HAP-1 (cell line): Measurements from ENCODE around the gene VAC14.

Experiments used
- DNase-seq, 2 experiments: peaks; one replicate each; pipeline ENCODE4 v3.0.0-alpha.2; 2016 to 2020; ENCODE audit warnings: low spot score in 2 of 2
- H3K27me3 ChIP-seq: fragments of 250-450 bp; sonication (Bioruptor Pico); 2 replicates; pipeline ENCODE4 v1.5.1; 2020; ENCODE audit warnings: low read depth, mild to moderate bottlenecking, moderate library complexity
- H3K36me3 ChIP-seq: fragments of 250-450 bp; sonication (Bioruptor Pico); replicated peaks from 2 replicates; pipeline ENCODE4 v1.5.1; 2020; ENCODE audit warnings: mild to moderate bottlenecking
- H3K4me1 ChIP-seq: fragments of 250-450 bp; sonication (Bioruptor Pico); 2 replicates; pipeline ENCODE4 v1.5.1; 2020; ENCODE audit warnings: mild to moderate bottlenecking
- H3K4me3 ChIP-seq: fragments of 250-450 bp; sonication (Bioruptor Pico); 2 replicates; pipeline ENCODE4 v1.5.1; 2020; ENCODE audit warnings: mild to moderate bottlenecking, moderate library complexity
- H3K9me3 ChIP-seq: fragments of 250-450 bp; sonication (Bioruptor Pico); 2 replicates; pipeline ENCODE4 v1.5.1; 2020; ENCODE audit warnings: mild to moderate bottlenecking, moderate library complexity
- in situ Hi-C: fragments of 300-500 bp; cut with MboI; formaldehyde crosslinking; loops from 3 replicates; pipeline ENCODE4 v1.14.3; 2020; ENCODE audit warnings: low sequenced_read_pairs, inconsistent platforms, mixed read lengths

VAC14 gene

DNA sequence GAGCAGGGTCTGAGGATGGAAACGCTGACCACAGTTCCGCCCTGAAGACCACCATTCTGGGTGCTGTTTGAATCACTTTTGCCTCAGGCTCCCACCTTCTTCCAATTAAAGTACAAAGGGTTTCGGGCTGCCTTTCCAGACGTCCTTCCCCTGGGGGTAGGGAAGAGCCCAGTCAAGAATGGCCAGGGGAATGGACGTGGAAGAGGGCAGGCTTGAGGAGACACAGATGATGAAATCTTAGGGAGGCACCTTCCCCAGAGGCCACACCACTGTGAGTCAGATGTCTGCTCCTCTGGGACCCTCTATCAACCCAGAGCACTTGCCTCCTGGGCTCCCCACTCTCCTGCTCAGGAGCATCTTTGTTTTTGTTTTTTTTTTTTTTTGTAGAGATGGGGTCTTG lies 87.6 kb downstream of the VAC14 start:
- in situ Hi-C loops = no loop called here
- Histone ChIP-seq H3K27me3 (no peaks in the 10 kb centered on the region), H3K4me1 (peaks cover 11% of the 10 kb centered on the region), H3K4me3 (no peak overlapping the region), H3K36me3 (no peaks in the 10 kb centered on the region), H3K9me3 (no peaks in the 10 kb centered on the region)
- DNase-seq = no peak

DNA sequence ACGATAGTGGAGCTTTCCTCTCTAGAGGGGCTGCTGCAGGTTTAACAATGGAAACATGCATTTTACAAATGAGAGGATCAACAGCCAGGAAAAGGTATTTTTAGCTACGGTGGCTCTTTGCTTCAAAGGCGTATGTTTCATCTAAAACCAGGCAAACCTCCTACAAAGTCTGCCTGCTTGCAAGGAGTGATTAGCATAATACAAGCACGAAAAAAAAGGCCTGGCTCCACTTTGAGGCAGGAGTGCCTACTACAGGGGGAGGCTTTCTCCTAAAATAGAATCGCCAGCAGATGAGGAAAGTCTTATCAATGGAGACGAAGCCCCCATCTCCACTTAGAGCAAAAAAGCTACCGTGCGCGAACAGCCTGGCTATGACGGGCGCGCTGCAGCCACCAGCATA lies 88.0 kb downstream of the VAC14 start:
- Histone ChIP-seq H3K4me3 (no peak overlapping the region), H3K4me1 (peaks cover 11% of the 10 kb centered on the region), H3K36me3 (no peaks in the 10 kb centered on the region; the same call in 1 of the 2 replicates), H3K27me3 (no peaks in the 10 kb centered on the region), H3K9me3 (no peaks in the 10 kb centered on the region)
- in situ Hi-C loops = no loop called here
- peak; percentile 54 to 68 for DNase-seq

DNA sequence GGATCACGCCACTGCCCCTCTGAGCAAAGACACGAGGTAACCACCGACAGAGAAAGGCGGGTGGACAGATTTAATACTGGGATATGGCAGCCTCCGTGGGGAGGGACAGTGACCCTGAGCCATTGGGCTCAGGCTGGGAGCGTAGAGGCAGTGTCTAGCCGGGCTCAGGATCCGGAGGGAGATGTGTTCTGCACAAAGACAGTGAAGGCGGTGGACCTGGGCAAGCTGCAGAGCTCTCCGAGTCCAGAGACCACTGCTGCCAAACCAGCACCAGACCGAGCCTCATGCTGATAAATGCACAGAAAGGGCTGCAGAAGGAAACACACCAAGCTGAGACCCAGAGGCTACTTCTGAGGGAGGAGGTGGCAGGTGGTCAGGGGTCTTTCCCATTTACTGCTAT lies 88.6 kb downstream of the VAC14 start:
- H3K4me3 ChIP-seq = no peak overlapping the region
- in situ Hi-C loops = no loop called here
- H3K27me3 ChIP-seq = no peaks in the 10 kb centered on the region
- H3K36me3 ChIP-seq = no peaks in the 10 kb centered on the region; the same call in 1 of the 2 replicates
- DNase-seq = no peak
- H3K4me1 ChIP-seq = peaks cover 11% of the 10 kb centered on the region
- H3K9me3 ChIP-seq = no peaks in the 10 kb centered on the region

DNA sequence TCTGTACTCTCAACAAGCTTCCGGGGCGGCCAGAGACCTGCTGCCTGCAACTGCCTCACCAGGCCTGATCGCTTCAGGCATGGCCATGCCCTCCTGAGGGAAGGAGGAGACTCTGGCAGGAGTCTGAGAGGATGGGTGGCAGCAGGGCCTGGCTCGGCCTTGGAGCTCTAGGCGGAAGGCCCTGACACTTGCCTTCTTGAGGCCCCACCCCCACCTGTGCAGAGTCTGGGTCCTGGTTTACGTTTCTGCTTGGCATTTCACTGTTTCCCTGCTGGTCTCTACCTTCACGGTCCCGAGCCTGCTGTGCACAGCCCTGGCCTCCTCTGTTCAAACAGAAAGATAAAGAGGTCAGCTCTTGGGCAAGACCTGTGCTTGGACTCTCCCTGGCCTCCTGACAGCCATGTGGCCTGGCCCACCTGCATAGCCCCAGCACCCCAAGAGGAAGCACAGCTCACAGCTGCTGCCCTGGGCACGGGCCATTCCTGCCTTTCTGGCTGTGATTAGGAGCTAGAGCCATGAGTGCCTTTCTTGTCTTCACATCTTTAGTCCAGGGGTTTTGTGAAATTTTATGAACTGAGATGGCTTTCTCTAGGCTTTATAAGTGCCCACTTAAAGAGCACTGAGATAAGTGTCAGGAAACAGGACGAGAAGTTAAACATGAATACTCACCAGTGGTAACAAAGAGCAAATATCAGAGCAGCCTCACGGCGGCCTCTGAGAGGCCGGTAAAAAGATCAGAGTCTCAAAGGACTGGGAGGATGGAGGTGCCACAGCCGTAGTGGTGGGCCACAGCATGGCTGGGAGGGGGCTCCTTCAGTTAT lies 89.5 kb downstream of the VAC14 start:
- in situ Hi-C loops = no loop called here
- Histone ChIP-seq H3K27me3 (no peaks in the 10 kb centered on the region), H3K4me1 (peaks cover 11% of the 10 kb centered on the region), H3K9me3 (no peaks in the 10 kb centered on the region), H3K4me3 (no peak overlapping the region), H3K36me3 (no peaks in the 10 kb centered on the region; the same call in 1 of the 2 replicates)
- no peak for DNase-seq

DNA sequence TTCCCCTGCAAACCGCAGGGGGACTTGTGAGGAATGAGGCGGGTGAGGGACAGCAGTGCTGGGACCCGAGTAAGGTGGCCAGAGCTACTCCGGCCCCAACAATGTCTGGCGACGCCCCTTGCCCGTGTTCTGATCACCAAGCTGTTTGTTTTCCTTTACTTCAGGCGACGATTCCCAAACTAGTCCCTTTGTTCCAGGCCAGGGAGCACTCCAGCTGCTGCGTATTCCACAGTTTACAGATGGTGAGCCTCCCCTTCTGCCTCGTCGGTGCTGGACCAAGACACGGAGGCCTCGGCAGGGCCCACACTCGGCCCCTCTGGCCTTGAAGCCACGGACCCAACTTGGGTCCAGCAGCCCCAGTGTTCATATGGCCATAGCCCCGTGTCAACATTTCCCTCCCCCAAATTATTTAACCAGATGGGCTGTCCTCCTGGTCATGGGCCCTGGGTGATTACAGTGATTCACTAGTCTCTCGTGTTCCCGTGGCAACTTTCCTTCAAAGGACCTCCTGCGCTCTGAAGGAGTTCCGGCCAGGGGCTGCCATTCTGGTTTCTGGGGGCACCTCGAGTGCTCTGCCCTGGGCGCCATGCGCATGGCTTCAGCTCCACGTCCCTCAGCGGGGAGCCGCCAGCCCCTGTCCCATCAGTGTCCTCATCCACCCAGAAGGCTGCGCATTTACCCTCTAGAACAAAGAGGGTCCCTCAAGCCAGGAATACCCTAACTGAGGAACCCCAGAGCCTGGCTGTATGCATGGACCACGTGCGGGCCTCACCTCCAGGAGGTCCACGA lies 90.3 kb downstream of the VAC14 start:
- no peaks in the 10 kb centered on the region for H3K27me3 ChIP-seq
- no peaks in the 10 kb centered on the region for H3K9me3 ChIP-seq
- H3K4me3 ChIP-seq = no peak overlapping the region
- peaks cover 11% of the 10 kb centered on the region for H3K4me1 ChIP-seq
- in situ Hi-C loops = no loop called here
- no peak for DNase-seq
- no peaks in the 10 kb centered on the region; the same call in 1 of the 2 replicates for H3K36me3 ChIP-seq

DNA sequence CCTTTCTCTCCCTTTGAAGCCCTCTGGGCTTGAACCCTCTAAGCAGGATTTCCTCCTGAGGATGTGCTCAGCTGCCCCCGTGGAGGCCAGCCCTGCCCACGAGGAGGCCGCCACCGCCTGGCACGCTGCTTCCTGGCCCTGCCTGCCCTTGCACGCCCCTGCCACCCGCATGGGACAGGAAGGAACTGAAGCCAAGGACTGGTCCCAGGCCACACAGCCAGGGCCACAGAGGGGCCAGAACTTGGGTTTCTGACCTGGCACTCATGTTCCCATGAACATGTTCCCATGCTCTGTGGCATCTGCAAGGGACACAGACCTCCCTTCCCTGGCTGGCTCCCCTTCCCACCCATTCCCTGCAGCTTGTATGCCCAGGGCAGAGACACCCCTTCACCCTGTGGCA lies 91.0 kb downstream of the VAC14 start:
- DNase-seq = no peak
- in situ Hi-C loops = no loop called here
- no peaks in the 10 kb centered on the region for H3K9me3 ChIP-seq
- H3K27me3 ChIP-seq = no peaks in the 10 kb centered on the region
- no peak overlapping the region for H3K4me3 ChIP-seq
- peaks cover 11% of the 10 kb centered on the region for H3K4me1 ChIP-seq
- no peaks in the 10 kb centered on the region; the same call in 1 of the 2 replicates for H3K36me3 ChIP-seq

DNA sequence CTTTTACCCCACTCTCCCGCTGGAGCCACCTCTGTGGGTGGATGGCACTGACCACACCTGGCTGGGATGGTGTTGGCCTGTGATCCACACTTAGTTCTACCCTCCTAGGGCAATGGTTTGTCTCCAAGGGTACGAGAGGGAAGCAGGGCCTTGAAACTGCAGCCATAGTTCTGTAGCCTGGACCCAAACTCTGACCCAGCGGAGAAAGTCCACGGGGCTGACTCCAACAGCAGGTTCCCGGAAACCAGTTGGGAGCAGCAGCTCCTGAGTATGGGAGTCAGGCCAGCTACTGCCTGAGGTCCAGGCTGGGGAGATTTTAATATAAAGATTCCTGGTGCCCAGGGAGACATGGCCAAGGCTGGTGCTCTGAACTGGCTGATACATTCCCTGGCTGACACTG lies 91.5 kb downstream of the VAC14 start:
- no peak for DNase-seq
- Histone ChIP-seq H3K27me3 (no peaks in the 10 kb centered on the region), H3K36me3 (no peaks in the 10 kb centered on the region; the same call in 1 of the 2 replicates), H3K4me1 (peaks cover 11% of the 10 kb centered on the region), H3K9me3 (no peaks in the 10 kb centered on the region), H3K4me3 (no peak overlapping the region)
- in situ Hi-C loops = no loop called here

DNA sequence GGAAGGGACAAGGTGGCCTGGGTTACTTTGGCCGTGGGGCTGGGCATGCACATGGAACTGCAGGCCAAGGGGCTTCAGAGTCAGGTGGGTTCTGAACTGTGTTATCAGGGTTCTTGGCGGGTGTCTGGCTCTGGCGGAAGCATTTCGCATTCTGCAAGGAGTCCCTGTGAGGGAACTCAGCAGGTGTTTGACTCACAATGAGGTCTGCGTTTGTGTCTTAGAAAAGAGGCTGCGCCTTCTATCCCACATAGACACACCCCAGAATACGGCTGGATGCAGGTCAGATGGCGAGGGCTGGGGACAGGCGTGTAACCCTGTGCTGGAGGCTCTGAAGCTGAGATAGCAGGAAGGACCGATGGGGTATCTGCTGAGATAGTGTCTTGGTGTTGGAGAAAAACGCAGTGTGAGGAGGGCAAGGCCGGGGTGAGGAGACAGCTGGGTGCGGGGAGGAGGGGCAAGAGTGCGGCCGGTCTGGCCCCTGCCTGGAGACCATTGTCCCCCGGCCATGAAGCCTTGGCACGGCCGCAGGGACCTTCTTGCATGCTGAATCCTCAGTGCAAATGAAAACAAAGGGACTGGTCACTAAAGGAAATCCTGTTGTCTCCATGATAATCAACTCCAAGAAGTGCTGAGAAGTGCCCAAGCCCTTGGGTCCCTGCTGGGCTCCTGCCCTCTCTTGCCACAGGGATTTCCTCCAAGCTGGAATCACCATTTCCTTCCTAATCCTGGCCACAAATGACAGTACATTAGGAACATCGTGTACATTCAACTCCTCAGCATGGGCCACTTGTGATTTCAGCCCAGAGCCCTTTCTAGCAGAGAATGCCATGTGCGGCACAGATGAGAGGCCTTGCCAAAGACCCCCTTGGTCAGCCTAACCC lies 92.4 kb downstream of the VAC14 start:
- H3K4me1 ChIP-seq = peaks cover 11% of the 10 kb centered on the region
- in situ Hi-C loops = no loop called here
- DNase-seq = no peak

DNA sequence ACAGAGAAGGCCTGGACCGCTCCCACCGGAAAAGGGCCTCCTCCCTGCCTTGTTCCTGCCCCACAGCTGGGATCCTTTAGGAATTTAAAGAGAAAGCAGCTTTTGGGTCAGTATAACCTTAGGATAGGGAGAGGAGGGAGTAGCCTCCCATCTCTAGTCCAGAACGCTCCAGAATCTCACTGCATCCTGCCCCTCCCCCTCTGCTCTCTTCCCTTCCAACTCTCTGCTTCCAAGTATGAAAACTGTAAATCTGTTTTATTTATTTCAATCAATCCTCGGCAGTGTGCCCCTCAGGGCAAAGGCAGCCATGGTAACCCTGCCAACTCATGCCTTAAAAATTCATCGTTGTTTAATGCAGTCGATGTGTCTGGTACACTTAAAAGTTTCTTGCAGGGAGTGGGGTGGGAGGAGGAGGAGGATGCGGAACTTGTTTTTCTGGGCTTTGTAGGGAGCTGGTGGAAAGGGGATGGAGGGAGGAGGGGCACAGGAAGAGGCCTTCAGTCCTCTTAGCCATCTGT lies 94.0 kb downstream of the VAC14 start:
- no peak for DNase-seq
- H3K9me3 ChIP-seq = no peaks in the 10 kb centered on the region
- in situ Hi-C loops = no loop called here
- H3K4me3 ChIP-seq = no peak overlapping the region
- no peaks in the 10 kb centered on the region for H3K27me3 ChIP-seq
- H3K4me1 ChIP-seq = no peaks in the 10 kb centered on the region
- no peaks in the 10 kb centered on the region; the same call in 1 of the 2 replicates for H3K36me3 ChIP-seq

More for the DNA sequence above, 92.4 kb downstream of the VAC14 start:
- Histone ChIP-seq H3K27me3 (no peaks in the 10 kb centered on the region), H3K4me3 (no peak overlapping the region), H3K36me3 (no peaks in the 10 kb centered on the region; the same call in 1 of the 2 replicates), H3K9me3 (no peaks in the 10 kb centered on the region)

DNA sequence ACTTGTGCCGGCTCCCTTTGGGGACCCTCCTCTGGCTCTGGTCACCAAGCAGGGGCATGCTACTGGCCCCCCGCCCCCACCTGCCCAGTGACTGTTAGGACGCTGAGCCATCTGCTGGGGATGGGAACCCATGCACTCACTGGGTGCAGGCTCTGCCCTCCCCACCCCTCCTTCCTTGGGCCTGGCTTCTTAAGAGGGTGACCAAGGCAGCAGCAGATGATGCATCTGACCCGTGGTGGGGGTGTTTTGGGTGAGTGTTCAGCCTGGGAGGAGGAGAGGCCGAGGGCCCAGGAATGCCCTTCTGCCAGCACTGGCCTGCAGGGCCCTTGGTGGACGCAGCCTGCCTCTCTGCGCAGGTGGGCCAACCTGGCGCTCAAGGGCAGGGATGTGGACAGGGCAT lies 95.9 kb downstream of the VAC14 start:
- in situ Hi-C loops = no loop called here
- H3K9me3 ChIP-seq = no peaks in the 10 kb centered on the region
- DNase-seq = no peak
- H3K27me3 ChIP-seq = no peaks in the 10 kb centered on the region
- no peaks in the 10 kb centered on the region for H3K4me1 ChIP-seq
- no peaks in the 10 kb centered on the region; the same call in 1 of the 2 replicates for H3K36me3 ChIP-seq
- no peak overlapping the region for H3K4me3 ChIP-seq

DNA sequence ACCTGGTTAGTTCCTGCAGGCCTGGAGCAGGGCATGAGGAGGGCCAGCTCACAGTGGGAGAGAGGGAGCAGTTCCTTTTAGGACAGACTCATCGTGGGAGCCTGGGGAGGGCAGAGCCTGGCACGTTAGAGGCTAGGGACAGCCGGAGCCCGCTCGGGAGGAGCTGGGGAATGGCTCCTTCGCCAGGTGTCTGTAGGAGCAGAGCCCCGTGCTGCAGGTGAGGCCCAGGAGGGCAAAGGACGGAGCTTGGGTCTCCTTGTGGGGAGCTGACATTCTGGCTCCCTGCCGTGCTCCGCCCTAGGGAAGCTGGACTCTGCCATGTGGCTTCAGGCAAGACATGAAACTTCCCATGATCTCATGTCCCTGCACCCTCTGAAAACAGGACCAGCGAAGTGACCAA lies 96.4 kb downstream of the VAC14 start:
- Histone ChIP-seq H3K9me3 (no peaks in the 10 kb centered on the region), H3K27me3 (no peaks in the 10 kb centered on the region), H3K36me3 (no peaks in the 10 kb centered on the region; the same call in 1 of the 2 replicates), H3K4me3 (no peak overlapping the region), H3K4me1 (no peaks in the 10 kb centered on the region)
- DNase-seq = no peak
- in situ Hi-C loops = no loop called here

DNA sequence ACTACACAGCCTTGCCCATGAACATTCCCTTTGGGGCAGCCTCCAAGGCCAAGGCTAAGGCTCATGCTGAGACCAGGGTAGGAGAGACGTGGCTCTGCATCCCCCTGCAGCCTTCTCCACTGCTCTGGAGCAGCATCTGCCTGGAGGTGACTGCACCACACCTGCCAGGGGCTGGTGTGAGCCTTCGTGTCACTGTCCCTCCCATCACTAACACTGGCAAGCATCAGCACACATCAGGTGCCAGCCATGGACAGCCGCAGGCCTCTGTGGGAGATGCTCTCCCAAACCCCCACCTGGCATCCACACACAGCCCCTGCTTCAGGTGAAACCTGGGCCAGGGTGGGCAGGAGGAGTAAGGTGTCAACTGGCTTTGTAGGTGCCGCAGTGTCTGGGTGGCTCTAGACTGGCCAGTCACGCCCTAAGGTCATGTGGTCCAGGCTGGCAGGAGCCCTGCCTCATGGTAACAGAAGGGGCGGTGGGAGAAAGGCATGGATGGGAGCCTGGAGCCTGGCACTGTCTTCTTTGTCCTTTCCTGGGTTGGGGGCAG lies 97.0 kb downstream of the VAC14 start:
- Histone ChIP-seq H3K9me3 (no peaks in the 10 kb centered on the region), H3K4me3 (no peak overlapping the region), H3K36me3 (no peaks in the 10 kb centered on the region; the same call in 1 of the 2 replicates), H3K4me1 (no peaks in the 10 kb centered on the region), H3K27me3 (no peaks in the 10 kb centered on the region)
- no peak for DNase-seq
- in situ Hi-C loops = no loop called here
